Karpas-422 (cell line): ENCODE results near the gene ABCC5. TPM values are rescaled to one million over a fixed set of nuclear protein-coding genes. Genes with fewer than 3 reads are reported as not detected.

Experiments
- DNase-seq: peaks from one replicate; pipeline ENCODE4 v3.0.0-alpha.2; 2015
- H2AFZ ChIP-seq: fragments of 200-600 bp; sonication (generic); 2 replicates; pipeline ENCODE4 v1.6.1; 2014; ENCODE audit warnings: antibody characterized with exemption, low read length, mixed read lengths
- H3K27ac ChIP-seq: fragments of 200-600 bp; sonication (generic); 2 replicates; pipeline ENCODE4 v1.5.1; 2014; ENCODE audit warnings: mild to moderate bottlenecking, low read length, moderate library complexity
- H3K27me3 ChIP-seq: fragments of 200-600 bp; sonication (generic); 2 replicates; pipeline ENCODE4 v1.6.1; 2014; ENCODE audit warnings: low read length, mixed read lengths
- H3K36me3 ChIP-seq: fragments of 200-600 bp; sonication (generic); 2 replicates; pipeline ENCODE4 v1.6.1; 2014; ENCODE audit warnings: low read length, mixed read lengths; ENCODE audit not compliant: insufficient read depth
- H3K4me1 ChIP-seq: fragments of 200-600 bp; sonication (generic); 2 replicates; pipeline ENCODE4 v1.6.1; 2014; ENCODE audit warnings: mild to moderate bottlenecking, low read length, mixed read lengths
- H3K4me2 ChIP-seq: fragments of 200-600 bp; sonication (generic); 2 replicates; pipeline ENCODE4 v1.6.1; 2014; ENCODE audit warnings: low read length, low read depth, mild to moderate bottlenecking; ENCODE audit not compliant: poor library complexity, severe bottlenecking
- H3K4me3 ChIP-seq: fragments of 200-600 bp; sonication (generic); 2 replicates; pipeline ENCODE4 v1.5.1; 2014; ENCODE audit warnings: mild to moderate bottlenecking, antibody characterized with exemption, low read length, mixed read lengths
- H3K79me2 ChIP-seq: fragments of 200-600 bp; sonication (generic); 2 replicates; pipeline ENCODE4 v1.6.1; 2014; ENCODE audit warnings: mild to moderate bottlenecking, low read length, mixed read lengths
- H3K9ac ChIP-seq: fragments of 200-600 bp; sonication (generic); 2 replicates; pipeline ENCODE4 v1.6.0; 2014; ENCODE audit warnings: low read length
- H3K9me2 ChIP-seq: fragments of 200-600 bp; sonication (generic), shearing (Covaris generic); replicated peaks from 2 replicates; pipeline ENCODE4 v1.6.0; 2014; ENCODE audit warnings: mild to moderate bottlenecking, low read length, moderate library complexity; ENCODE audit not compliant: insufficient read depth
- H3K9me3 ChIP-seq: fragments of 300-700, 200-600 bp; sonication (generic); 2 replicates; pipeline ENCODE4 v1.6.1; 2014; ENCODE audit warnings: low read length, mixed read lengths
- H4K20me1 ChIP-seq: fragments of 200-600 bp; sonication (generic); 2 replicates; pipeline ENCODE4 v1.6.1; 2014; ENCODE audit warnings: mild to moderate bottlenecking, antibody characterized with exemption, low read length, low read depth; ENCODE audit not compliant: insufficient read depth
- total RNA-seq: library from RNA; depleted of rRNA; stranded (reverse); fragments of >200 nt; shearing (Covaris generic); gene quantifications from 2 replicates; pipeline ENCODE4 v1.2.3, GENCODE V29; 2014; ENCODE audit warnings: low replicate concordance

ABCC5 gene
- total RNA-seq, 1 experiment from 2014 or later: 86.5 TPM

DNA sequence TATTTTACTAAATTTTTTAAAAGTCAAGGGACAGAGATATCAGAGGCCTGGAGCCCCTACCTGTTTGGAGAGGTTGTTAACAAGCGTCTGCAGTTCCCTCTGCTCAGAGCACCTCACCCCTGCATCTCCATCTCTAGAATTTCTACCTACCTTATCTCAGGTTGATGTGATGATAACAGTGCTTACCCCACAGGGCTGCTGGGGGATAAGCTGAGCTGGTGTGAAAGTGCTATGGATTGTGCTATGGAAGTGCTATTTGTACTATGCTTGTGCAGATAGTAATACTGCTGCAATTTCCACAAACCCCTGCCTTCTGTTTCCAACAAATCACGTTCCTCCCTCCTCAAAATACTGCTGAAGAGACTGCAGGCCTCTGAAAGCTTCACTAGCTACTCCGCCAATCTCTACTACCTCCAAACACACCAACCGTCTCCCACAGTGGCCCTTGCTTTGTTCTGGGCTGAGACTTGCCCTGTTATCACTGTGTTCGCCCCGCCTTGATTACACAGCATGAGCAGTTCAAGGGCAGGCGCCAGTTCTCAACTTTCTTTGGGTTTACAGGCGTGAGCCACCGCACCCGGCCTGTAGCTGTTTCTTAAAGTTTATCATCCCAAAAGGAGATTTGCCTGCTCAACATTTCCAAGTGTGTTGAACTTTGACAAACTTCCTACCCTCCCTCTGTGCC is 104.6 kb downstream of the ABCC5 start:
- H3K79me2 ChIP-seq: no peaks in the 10 kb centered on the region
- DNase-seq: no peak
- no peak overlapping the region for H3K27ac ChIP-seq
- H3K9me3 ChIP-seq: no peaks in the 10 kb centered on the region
- no peaks in the 10 kb centered on the region for H3K9me2 ChIP-seq
- H3K27me3 ChIP-seq: no peaks in the 10 kb centered on the region
- H3K4me1 ChIP-seq: peaks cover 7% of the 10 kb centered on the region
- H4K20me1 ChIP-seq: no peaks in the 10 kb centered on the region
- no peak overlapping the region for H3K9ac ChIP-seq
- H2AFZ ChIP-seq: no peak overlapping the region
- no peaks in the 10 kb centered on the region for H3K36me3 ChIP-seq
- no peak overlapping the region for H3K4me2 ChIP-seq
- no peak overlapping the region for H3K4me3 ChIP-seq

- Histone ChIP-seq H3K9me2 (no peaks in the 10 kb centered on the region), H3K9ac (no peak overlapping the region), H3K4me1 (peaks cover 7% of the 10 kb centered on the region), H2AFZ (no peak overlapping the region), H3K4me2 (no peak overlapping the region), H3K36me3 (no peaks in the 10 kb centered on the region), H4K20me1 (no peaks in the 10 kb centered on the region), H3K27ac (no peak overlapping the region), H3K9me3 (no peaks in the 10 kb centered on the region), H3K4me3 (no peak overlapping the region), H3K79me2 (no peaks in the 10 kb centered on the region), H3K27me3 (no peaks in the 10 kb centered on the region)
- no peak for DNase-seq
Measured at GRCh38 chr3:183911763-183912506, 105.7 kb downstream of the ABCC5 start.

DNA sequence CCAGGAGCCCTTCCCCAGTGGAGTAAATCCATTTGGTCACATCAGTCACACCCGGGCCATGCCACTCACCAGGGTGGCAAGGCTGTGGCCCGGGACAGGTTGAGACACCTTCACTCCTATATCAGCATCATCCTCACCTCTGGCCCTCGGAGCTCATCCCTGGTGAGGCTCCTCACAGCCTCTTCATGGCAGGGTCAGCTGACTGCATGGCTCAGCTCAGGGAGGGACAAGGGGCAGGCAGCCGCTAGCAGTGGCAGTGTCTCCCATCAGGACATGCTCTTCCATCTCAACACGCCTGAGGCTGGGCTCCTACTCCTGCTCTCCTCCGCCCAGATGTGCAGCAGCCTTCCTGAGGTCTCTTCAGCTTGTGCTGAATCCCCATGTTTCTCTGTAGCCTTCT is 106.6 kb downstream of the ABCC5 start:
- no peak overlapping the region for H3K9ac ChIP-seq
- no peak overlapping the region for H3K4me2 ChIP-seq
- no peak overlapping the region for H3K4me3 ChIP-seq
- H4K20me1 ChIP-seq: no peaks in the 10 kb centered on the region
- H2AFZ ChIP-seq: no peak overlapping the region
- H3K9me3 ChIP-seq: no peaks in the 10 kb centered on the region
- peaks cover 7% of the 10 kb centered on the region for H3K4me1 ChIP-seq
- no peaks in the 10 kb centered on the region for H3K27me3 ChIP-seq
- H3K27ac ChIP-seq: no peak overlapping the region
- no peaks in the 10 kb centered on the region for H3K9me2 ChIP-seq
- DNase-seq: no peak
- no peaks in the 10 kb centered on the region for H3K36me3 ChIP-seq
- H3K79me2 ChIP-seq: no peaks in the 10 kb centered on the region

DNA sequence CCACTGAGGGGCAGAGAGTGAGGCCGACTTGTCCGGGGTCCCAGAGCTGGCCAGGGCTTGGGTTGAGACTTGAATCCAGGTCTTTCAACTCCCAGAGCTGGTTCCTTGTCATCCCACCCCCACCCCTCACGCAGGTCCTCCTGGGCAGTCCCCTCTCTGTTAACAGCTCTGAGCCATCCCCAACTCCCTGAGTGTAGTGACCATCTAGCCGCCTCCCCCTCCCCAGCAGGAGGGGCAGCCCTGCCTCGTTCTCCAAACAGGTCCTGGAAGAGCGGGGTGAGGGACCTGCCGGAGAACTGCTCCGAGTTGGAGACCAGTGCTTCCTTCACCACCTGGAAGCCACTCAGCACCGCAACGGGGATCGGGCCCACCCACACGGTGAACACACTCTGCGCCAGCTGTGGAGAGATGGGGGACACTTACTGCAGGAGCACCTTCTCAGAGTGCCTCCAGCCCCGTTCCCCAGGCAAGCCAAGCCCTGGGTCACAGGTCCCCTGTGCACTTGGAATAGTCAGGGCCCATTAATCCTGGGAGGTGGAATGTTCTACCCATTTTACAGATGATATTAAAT is 108.6 kb downstream of the ABCC5 start:
- no peaks in the 10 kb centered on the region for H4K20me1 ChIP-seq
- no peaks in the 10 kb centered on the region for H3K27me3 ChIP-seq

DNA sequence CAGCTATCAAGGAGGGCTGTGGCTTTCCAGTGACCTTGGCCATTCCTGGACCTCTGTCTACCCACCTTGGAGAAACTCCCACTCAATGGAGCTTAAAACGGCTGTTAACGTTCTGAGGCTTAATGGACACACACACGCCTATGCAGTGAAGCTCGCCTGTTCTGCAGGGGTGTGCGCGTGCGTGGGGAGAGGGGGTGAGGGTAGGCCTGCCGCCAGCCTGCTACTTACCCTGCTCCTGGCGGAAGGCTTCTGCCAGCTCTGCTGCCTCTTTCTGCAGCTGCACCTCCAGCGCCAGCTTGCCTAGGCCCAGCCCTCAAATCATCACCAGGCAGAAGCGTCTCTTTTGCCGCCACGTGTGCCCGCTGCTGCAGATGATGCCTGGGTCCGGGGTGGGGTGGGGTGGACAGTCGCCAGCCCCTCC is 109.8 kb downstream of the ABCC5 start:
- no peak overlapping the region for H3K9ac ChIP-seq

More for the DNA sequence above, 108.6 kb downstream of the ABCC5 start:
- H3K79me2 ChIP-seq: no peaks in the 10 kb centered on the region
- no peaks in the 10 kb centered on the region for H3K36me3 ChIP-seq
- no peak overlapping the region for H3K4me2 ChIP-seq
- no peak for DNase-seq
- no peaks in the 10 kb centered on the region for H3K4me1 ChIP-seq
- H2AFZ ChIP-seq: no peak overlapping the region
- no peaks in the 10 kb centered on the region for H3K9me3 ChIP-seq
- no peak overlapping the region for H3K4me3 ChIP-seq
- no peak overlapping the region for H3K9ac ChIP-seq
- no peaks in the 10 kb centered on the region for H3K9me2 ChIP-seq
- H3K27ac ChIP-seq: no peak overlapping the region

GRCh38 chr3:183907176-183907575 is 110.5 kb downstream of the ABCC5 start:
- H3K9ac ChIP-seq: no peak overlapping the region
- no peak overlapping the region for H2AFZ ChIP-seq
- H4K20me1 ChIP-seq: no peaks in the 10 kb centered on the region
- no peaks in the 10 kb centered on the region for H3K79me2 ChIP-seq
- no peaks in the 10 kb centered on the region for H3K9me3 ChIP-seq
- no peak for DNase-seq
- no peaks in the 10 kb centered on the region for H3K27me3 ChIP-seq
- no peak overlapping the region for H3K4me2 ChIP-seq
- no peak overlapping the region for H3K4me3 ChIP-seq
- no peak overlapping the region for H3K27ac ChIP-seq
- no peaks in the 10 kb centered on the region for H3K36me3 ChIP-seq
- no peaks in the 10 kb centered on the region for H3K9me2 ChIP-seq
- H3K4me1 ChIP-seq: no peaks in the 10 kb centered on the region

More for the DNA sequence above, 109.8 kb downstream of the ABCC5 start:
- no peaks in the 10 kb centered on the region for H3K9me2 ChIP-seq
- H3K27ac ChIP-seq: no peak overlapping the region
- H3K4me2 ChIP-seq: no peak overlapping the region
- H3K79me2 ChIP-seq: no peaks in the 10 kb centered on the region
- H3K9me3 ChIP-seq: no peaks in the 10 kb centered on the region
- H3K27me3 ChIP-seq: no peaks in the 10 kb centered on the region
- H3K36me3 ChIP-seq: no peaks in the 10 kb centered on the region
- H2AFZ ChIP-seq: no peak overlapping the region
- no peak for DNase-seq
- no peaks in the 10 kb centered on the region for H3K4me1 ChIP-seq
- no peaks in the 10 kb centered on the region for H4K20me1 ChIP-seq
- H3K4me3 ChIP-seq: no peak overlapping the region

- Histone ChIP-seq H3K36me3 (no peaks in the 10 kb centered on the region), H3K79me2 (no peaks in the 10 kb centered on the region), H4K20me1 (no peaks in the 10 kb centered on the region), H3K4me3 (no peak overlapping the region), H3K9ac (no peak overlapping the region), H3K4me2 (no peak overlapping the region), H3K27me3 (no peaks in the 10 kb centered on the region), H3K9me2 (no peaks in the 10 kb centered on the region), H3K27ac (no peak overlapping the region), H3K4me1 (no peaks in the 10 kb centered on the region), H3K9me3 (no peaks in the 10 kb centered on the region), H2AFZ (no peak overlapping the region)
- no peak for DNase-seq
Measured at GRCh38 chr3:183906234-183906921, 111.3 kb downstream of the ABCC5 start.
